HG02763 (cell line): Measurements from ENCODE around the gene PPFIA2.

Experiments
- ATAC-seq: cut with Tn5 transposase; IDR thresholded peaks from one replicate; pipeline ENCODE4 v1.9.1; 2021; ENCODE audit warnings: mild to moderate bottlenecking, moderate library complexity; ENCODE audit not compliant: unreplicated experiment

The PPFIA2 gene

GRCh38 chr12:81461163-81461562 lies 298.0 kb downstream of the PPFIA2 start:
- ATAC-seq: no peak

- ATAC-seq: no peak
Observed at GRCh38 chr12:81450920-81451739, 308.0 kb downstream of the PPFIA2 start.

GRCh38 chr12:81441629-81442028 lies 317.5 kb downstream of the PPFIA2 start:
- no peak for ATAC-seq

- ATAC-seq: no peak
Observed at GRCh38 chr12:81440001-81440400, 319.1 kb downstream of the PPFIA2 start.

GRCh38 chr12:81439344-81439743 lies 319.8 kb downstream of the PPFIA2 start:
- ATAC-seq: no peak

- no peak for ATAC-seq
Observed at GRCh38 chr12:81417056-81417455, 342.1 kb downstream of the PPFIA2 start.

- ATAC-seq: no peak
Observed at GRCh38 chr12:81416571-81416970, 342.6 kb downstream of the PPFIA2 start.

GRCh38 chr12:81414441-81414840 lies 344.7 kb downstream of the PPFIA2 start:
- ATAC-seq: no peak

GRCh38 chr12:81412940-81413339 lies 346.2 kb downstream of the PPFIA2 start:
- no peak for ATAC-seq

GRCh38 chr12:81403348-81403747 lies 355.8 kb downstream of the PPFIA2 start:
- ATAC-seq: no peak

- no peak for ATAC-seq
Observed at GRCh38 chr12:81401241-81401640, 357.9 kb downstream of the PPFIA2 start.

- no peak for ATAC-seq
Observed at GRCh38 chr12:81400024-81400423, 359.1 kb downstream of the PPFIA2 start.

GRCh38 chr12:81395431-81395830 lies 363.7 kb downstream of the PPFIA2 start:
- ATAC-seq: no peak

GRCh38 chr12:81389550-81390099 lies 369.5 kb downstream of the PPFIA2 start:
- no peak for ATAC-seq

GRCh38 chr12:81386101-81386500 lies 373.0 kb downstream of the PPFIA2 start:
- no peak for ATAC-seq

GRCh38 chr12:81381951-81382350 lies 377.2 kb downstream of the PPFIA2 start:
- no peak for ATAC-seq

- ATAC-seq: no peak
Observed at GRCh38 chr12:81378601-81379285, 380.4 kb downstream of the PPFIA2 start.

- no peak for ATAC-seq
Observed at GRCh38 chr12:81377771-81378170, 381.4 kb downstream of the PPFIA2 start.

GRCh38 chr12:81375969-81376368 lies 383.2 kb downstream of the PPFIA2 start:
- no peak for ATAC-seq

GRCh38 chr12:81370456-81370855 lies 388.7 kb downstream of the PPFIA2 start:
- no peak for ATAC-seq

- ATAC-seq: no peak
Observed at GRCh38 chr12:81369175-81369574, 390.0 kb downstream of the PPFIA2 start.

- ATAC-seq: no peak
Observed at GRCh38 chr12:81365284-81365683, 393.9 kb downstream of the PPFIA2 start.
